GM18507 (cell line): ENCODE data around the gene CCM2L.

ENCODE experiments used
- DNase-seq: peaks from one replicate; pipeline ENCODE4 v3.0.0; 2011; ENCODE audit warnings: low read depth; ENCODE audit not compliant: insufficient read length; ENCODE audit errors: extremely low spot score
- FAIRE-seq: peaks from 2 replicates; lab custom pipeline; 2011; peaks lifted over from hg19 to GRCh38; lab: Jason Lieb, UNC

CCM2L gene

DNA sequence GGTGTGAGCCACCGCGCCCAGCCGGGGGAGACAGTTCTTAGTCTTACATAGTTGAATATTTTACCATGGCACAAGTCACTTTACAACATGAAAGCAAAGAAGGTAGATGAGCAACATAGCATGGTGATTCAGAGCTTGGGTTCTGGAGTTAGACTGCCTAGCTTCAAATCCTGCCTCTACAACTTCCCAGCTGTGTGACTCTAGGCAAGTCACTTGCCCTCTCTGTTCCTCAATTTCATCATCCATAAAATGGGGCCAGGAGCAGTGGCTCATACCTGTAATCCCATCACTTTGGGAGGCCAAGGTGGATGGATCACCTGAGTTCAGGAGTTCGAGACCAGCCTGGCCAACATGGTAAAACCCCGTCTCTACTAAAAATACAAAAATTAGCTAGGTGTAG is 68.1 kb downstream of the CCM2L start:
- no peak for DNase-seq
- FAIRE-seq = no peak

DNA sequence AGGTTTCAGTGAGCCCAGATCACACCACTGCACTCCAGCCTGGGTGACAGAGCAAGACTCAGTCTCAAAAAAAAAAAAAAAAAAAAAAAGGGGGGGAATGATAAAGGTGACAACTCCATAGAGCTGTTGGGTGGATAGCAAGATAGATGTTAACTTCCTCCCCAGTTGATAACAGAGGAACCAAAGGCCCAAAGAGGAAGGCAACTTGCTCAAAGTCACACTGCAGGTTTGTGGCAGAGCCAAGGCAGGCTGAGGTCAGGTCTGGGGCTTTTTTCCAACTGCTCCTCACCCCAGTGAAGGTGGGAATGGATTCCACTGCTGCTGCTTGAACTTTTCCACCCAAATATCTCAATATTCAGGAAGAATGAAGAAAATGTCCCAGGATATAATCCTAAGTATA is 68.6 kb downstream of the CCM2L start:
- DNase-seq (no peak), FAIRE-seq (no peak)

DNA sequence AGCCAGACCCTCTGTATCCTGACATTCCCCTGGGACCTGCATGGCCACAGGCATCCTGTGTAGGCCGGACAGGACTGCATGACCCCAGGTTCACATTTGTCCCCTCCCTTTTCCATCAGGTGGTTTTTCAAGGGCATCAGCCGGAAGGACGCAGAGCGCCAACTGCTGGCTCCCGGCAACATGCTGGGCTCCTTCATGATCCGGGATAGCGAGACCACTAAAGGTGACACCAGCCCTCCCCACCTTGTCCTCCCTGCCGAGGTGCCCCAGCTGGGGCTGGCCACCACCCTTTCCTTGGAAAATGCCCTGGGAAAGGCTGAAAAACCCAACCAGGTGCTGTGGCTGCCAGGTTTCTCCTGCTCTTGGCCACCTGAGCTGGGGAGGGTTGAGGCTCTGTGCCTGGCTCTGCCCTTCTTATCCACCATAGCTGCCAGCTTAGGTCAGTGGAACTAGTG is 69.4 kb downstream of the CCM2L start:
- FAIRE-seq = no peak

DNA sequence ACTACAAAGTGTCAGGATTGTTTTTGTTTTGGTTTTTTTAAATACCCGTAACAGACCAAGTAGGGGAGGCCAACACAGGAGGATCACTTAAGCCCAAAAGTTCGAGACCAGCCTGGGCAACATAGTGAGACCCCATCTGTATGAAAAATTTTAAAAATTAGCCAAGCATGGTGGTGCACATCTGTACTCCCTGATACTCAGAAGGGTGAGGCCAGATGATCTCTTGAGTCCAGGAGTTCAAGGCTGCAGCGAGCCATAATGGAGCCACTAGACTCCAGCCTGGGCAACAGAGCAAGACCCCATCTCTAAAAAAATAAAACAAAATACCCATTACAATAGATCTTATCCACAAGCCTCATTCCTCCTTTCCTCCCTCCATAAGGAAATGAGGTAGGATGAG is 70.5 kb downstream of the CCM2L start:
- DNase-seq (no peak), FAIRE-seq (no peak)

More for the DNA sequence above, 69.4 kb downstream of the CCM2L start:
- DNase-seq = no peak
